ENCODE data around the gene BCL11A.
A peak's percentile ranks its signal among the peaks of the same experiment; 100 is the strongest.

BCL11A gene

GRCh38 chr2:60481257-60481656, 72.2 kb downstream of the BCL11A start:
- Histone ChIP-seq H3K9ac (ENCODE audit: low read depth in 1 of 2, low read length in 2 of 2) (no peak overlapping the region), H3K36me3 (ENCODE audit: control insufficient read depth in 1 of 2, insufficient read depth in 2 of 2, low read length in 2 of 2) (no peaks in the 10 kb centered on the region), H3K27me3 (ENCODE audit: control insufficient read depth in 1 of 2, insufficient read depth in 2 of 2, low read length in 2 of 2) (no peaks in the 10 kb centered on the region), H3K4me3 (ENCODE audit: low read depth in 1 of 2, low read length in 2 of 2) (no peak overlapping the region), H3K9me3 (ENCODE audit: control insufficient read depth in 1 of 2, low read length in 2 of 2) (no peaks in the 10 kb centered on the region), H3K4me1 (ENCODE audit: control insufficient read depth in 1 of 2, insufficient read depth in 2 of 2, low read length in 2 of 2) (peaks cover 46 to 55% of the 10 kb centered on the region in 2 donors), H3K27ac (ENCODE audit: low read depth, low read length) (no peak overlapping the region)

GRCh38 chr2:60480089-60480773, 73.2 kb downstream of the BCL11A start:
- Histone ChIP-seq H3K27me3 (ENCODE audit: control insufficient read depth in 1 of 2, insufficient read depth in 2 of 2, low read length in 2 of 2) (no peaks in the 10 kb centered on the region), H3K27ac (ENCODE audit: low read depth, low read length) (no peak overlapping the region)

DNA sequence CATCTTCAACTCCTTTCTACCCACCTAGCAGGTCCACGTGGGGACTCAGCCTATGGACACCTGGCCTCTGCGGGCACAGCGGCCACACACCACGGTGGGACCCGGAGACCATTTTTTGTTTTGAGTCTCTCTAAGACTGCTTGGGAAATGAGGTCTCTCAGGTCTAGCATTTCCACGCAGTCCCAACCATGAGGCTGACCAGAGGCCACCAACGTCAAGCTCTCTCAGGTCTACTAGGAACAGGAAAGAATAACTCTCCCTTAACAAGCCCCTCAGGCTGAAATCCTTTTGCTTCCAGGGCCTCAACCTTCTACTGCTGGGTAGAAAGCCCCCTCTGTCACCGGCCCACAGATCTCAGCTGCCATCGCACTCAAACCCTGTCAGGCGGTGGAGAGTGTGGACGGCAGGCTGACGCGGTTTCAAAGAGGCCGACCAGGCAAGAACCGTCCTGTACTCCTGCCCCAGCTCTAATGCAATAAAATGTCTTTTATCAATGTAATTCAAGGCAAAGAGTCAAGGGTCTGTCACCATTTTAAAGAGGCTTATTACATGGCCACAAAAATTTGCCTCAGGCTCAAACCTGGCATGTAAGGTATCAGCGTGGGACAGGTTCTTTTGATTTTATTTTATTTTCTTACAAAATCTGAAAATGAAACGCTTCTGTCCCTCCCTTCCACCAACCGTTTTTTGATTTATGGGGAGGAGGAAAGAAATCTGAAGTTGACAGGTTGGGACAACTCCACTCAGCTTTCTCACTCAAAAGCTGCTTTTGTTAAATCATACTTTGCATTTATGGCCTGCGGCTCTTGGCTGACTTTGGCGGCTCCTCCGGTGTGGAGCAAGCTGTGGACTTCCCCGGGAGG, 74.0 kb downstream of the BCL11A start:
- H3K9me3 ChIP-seq (ENCODE audit: control insufficient read depth in 1 of 2, low read length in 2 of 2) = no peaks in the 10 kb centered on the region
- H3K4me1 ChIP-seq (ENCODE audit: control insufficient read depth in 1 of 2, insufficient read depth in 2 of 2, low read length in 2 of 2) = peaks cover 50 to 61% of the 10 kb centered on the region in 2 donors
- no peaks in the 10 kb centered on the region for H3K36me3 ChIP-seq (ENCODE audit: control insufficient read depth in 1 of 2, insufficient read depth in 2 of 2, low read length in 2 of 2)
- no peak overlapping the region for H3K4me3 ChIP-seq (ENCODE audit: low read depth in 1 of 2, low read length in 2 of 2)
- no peak overlapping the region for H3K9ac ChIP-seq (ENCODE audit: low read depth in 1 of 2, low read length in 2 of 2)
- H3K27me3 ChIP-seq (ENCODE audit: control insufficient read depth in 1 of 2, insufficient read depth in 2 of 2, low read length in 2 of 2) = no peaks in the 10 kb centered on the region
- H3K27ac ChIP-seq (ENCODE audit: low read depth, low read length) = no peak overlapping the region

More at GRCh38 chr2:60480089-60480773, 73.2 kb downstream of the BCL11A start:
- Histone ChIP-seq H3K9me3 (ENCODE audit: control insufficient read depth in 1 of 2, low read length in 2 of 2) (no peaks in the 10 kb centered on the region), H3K9ac (ENCODE audit: low read depth in 1 of 2, low read length in 2 of 2) (no peak overlapping the region), H3K4me1 (ENCODE audit: control insufficient read depth in 1 of 2, insufficient read depth in 2 of 2, low read length in 2 of 2) (peaks cover 50 to 61% of the 10 kb centered on the region in 2 donors), H3K36me3 (ENCODE audit: control insufficient read depth in 1 of 2, insufficient read depth in 2 of 2, low read length in 2 of 2) (no peaks in the 10 kb centered on the region), H3K4me3 (ENCODE audit: low read depth in 1 of 2, low read length in 2 of 2) (peak overlapping the region in 1 of 2 donors; percentile 13)

DNA sequence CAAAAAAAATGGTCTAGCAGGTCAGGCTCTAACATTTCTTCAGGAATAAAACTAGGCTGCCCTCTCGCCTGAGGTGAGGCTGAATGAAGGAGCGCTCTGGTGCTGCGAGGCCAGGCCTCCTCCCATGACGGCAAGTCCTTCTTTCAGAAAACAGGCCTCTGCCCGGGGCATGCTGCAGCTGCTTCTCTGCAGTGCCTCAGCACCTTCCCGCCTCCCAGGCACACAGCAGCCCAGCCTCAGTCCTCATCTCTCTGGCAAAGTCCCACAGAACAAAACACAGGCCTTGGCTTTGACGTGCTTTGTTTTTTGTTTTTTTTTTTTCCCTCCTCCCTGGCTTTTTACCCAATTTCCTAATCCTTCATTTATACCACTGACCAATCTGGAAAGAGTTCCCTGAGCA, 74.8 kb downstream of the BCL11A start:
- Histone ChIP-seq H3K36me3 (ENCODE audit: control insufficient read depth in 1 of 2, insufficient read depth in 2 of 2, low read length in 2 of 2) (no peaks in the 10 kb centered on the region), H3K27me3 (ENCODE audit: control insufficient read depth in 1 of 2, insufficient read depth in 2 of 2, low read length in 2 of 2) (no peaks in the 10 kb centered on the region), H3K27ac (ENCODE audit: low read depth, low read length) (no peak overlapping the region), H3K4me3 (ENCODE audit: low read depth in 1 of 2, low read length in 2 of 2) (no peak overlapping the region), H3K4me1 (ENCODE audit: control insufficient read depth in 1 of 2, insufficient read depth in 2 of 2, low read length in 2 of 2) (peaks cover 50 to 61% of the 10 kb centered on the region in 2 donors), H3K9ac (ENCODE audit: low read depth in 1 of 2, low read length in 2 of 2) (no peak overlapping the region), H3K9me3 (ENCODE audit: control insufficient read depth in 1 of 2, low read length in 2 of 2) (no peaks in the 10 kb centered on the region)

- no peak overlapping the region for H3K27ac ChIP-seq (ENCODE audit: low read depth, low read length)
- H3K4me3 ChIP-seq (ENCODE audit: low read depth in 1 of 2, low read length in 2 of 2) = no peak overlapping the region
These were observed 77.1 kb downstream of the BCL11A start for GRCh38 chr2:60476206-60476954.

DNA sequence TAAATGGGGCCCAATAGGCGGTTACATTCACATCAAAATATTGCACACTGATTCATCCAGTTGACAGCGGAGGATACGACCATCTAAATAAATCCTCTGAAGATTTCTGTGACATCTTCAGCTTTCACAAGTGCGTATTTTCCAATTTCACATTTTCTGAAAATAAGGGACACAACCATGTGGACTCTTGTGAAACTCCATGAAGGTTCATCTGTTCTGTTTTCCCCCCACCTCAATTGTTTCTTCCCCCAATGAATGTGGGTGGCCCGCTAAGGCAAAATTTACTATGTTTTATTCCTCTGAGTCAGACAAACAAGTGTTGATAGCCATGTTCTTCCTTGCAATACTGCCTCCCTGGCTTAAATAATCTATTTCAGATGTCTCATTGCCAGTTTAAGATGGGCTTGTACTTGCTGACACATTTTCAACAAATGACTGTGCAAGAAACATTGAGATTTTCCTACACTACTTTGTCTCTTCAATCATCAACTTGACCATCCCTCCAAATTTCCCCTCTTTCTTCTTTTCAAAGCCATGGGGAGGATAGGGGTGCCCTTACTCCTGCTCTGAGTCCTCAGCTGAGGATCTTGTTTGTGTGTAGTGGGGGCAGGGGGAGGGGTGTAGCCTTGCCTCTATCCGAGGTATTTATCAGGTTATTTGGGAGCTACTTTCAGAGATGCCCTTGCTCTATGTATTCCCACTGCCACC, 78.2 kb downstream of the BCL11A start:
- no peak overlapping the region for H3K9ac ChIP-seq (ENCODE audit: low read depth in 1 of 2, low read length in 2 of 2)
- H3K27me3 ChIP-seq (ENCODE audit: control insufficient read depth in 1 of 2, insufficient read depth in 2 of 2, low read length in 2 of 2) = no peaks in the 10 kb centered on the region
- H3K36me3 ChIP-seq (ENCODE audit: control insufficient read depth in 1 of 2, insufficient read depth in 2 of 2, low read length in 2 of 2) = peaks cover 0 to 5% of the 10 kb centered on the region in 2 donors
- peaks cover 25 to 31% of the 10 kb centered on the region in 2 donors for H3K4me1 ChIP-seq (ENCODE audit: control insufficient read depth in 1 of 2, insufficient read depth in 2 of 2, low read length in 2 of 2)
- no peak overlapping the region for H3K4me3 ChIP-seq (ENCODE audit: low read depth in 1 of 2, low read length in 2 of 2)
- no peak overlapping the region for H3K27ac ChIP-seq (ENCODE audit: low read depth, low read length)
- no peaks in the 10 kb centered on the region for H3K9me3 ChIP-seq (ENCODE audit: control insufficient read depth in 1 of 2, low read length in 2 of 2)

More at GRCh38 chr2:60476206-60476954, 77.1 kb downstream of the BCL11A start:
- Histone ChIP-seq H3K36me3 (ENCODE audit: control insufficient read depth in 1 of 2, insufficient read depth in 2 of 2, low read length in 2 of 2) (peaks cover 0 to 5% of the 10 kb centered on the region in 2 donors), H3K4me1 (ENCODE audit: control insufficient read depth in 1 of 2, insufficient read depth in 2 of 2, low read length in 2 of 2) (peaks cover 36 to 42% of the 10 kb centered on the region in 2 donors), H3K27me3 (ENCODE audit: control insufficient read depth in 1 of 2, insufficient read depth in 2 of 2, low read length in 2 of 2) (no peaks in the 10 kb centered on the region), H3K9ac (ENCODE audit: low read depth in 1 of 2, low read length in 2 of 2) (no peak overlapping the region), H3K9me3 (ENCODE audit: control insufficient read depth in 1 of 2, low read length in 2 of 2) (no peaks in the 10 kb centered on the region)

DNA sequence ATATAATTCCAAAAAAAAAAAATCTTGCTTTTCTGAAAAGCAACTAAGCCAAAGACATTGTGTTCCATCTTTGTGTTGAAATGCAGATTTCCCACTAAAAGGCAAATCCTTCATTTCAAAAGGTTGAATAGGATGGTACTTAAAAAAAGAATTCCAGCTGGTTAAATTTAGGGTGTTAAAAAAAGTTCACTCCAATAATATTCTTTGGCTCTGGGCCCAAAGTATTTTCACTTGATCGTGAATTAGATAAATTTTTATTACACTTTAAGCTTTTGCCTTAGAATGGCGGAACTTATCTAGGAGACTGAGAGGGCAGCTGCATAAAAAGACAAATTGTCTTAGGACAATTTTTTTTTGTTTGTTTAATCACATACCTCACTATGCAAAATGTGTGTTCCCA, 79.2 kb downstream of the BCL11A start:
- Histone ChIP-seq H3K9me3 (ENCODE audit: control insufficient read depth in 1 of 2, low read length in 2 of 2) (no peaks in the 10 kb centered on the region), H3K4me3 (ENCODE audit: low read depth in 1 of 2, low read length in 2 of 2) (no peak overlapping the region), H3K36me3 (ENCODE audit: control insufficient read depth in 1 of 2, insufficient read depth in 2 of 2, low read length in 2 of 2) (peaks cover 0 to 14% of the 10 kb centered on the region in 2 donors), H3K4me1 (ENCODE audit: control insufficient read depth in 1 of 2, insufficient read depth in 2 of 2, low read length in 2 of 2) (peaks cover 19 to 22% of the 10 kb centered on the region in 2 donors), H3K27ac (ENCODE audit: low read depth, low read length) (no peak overlapping the region), H3K27me3 (ENCODE audit: control insufficient read depth in 1 of 2, insufficient read depth in 2 of 2, low read length in 2 of 2) (no peaks in the 10 kb centered on the region), H3K9ac (ENCODE audit: low read depth in 1 of 2, low read length in 2 of 2) (no peak overlapping the region)

GRCh38 chr2:60473546-60473945, 79.9 kb downstream of the BCL11A start:
- H3K9me3 ChIP-seq (ENCODE audit: control insufficient read depth in 1 of 2, low read length in 2 of 2) = no peaks in the 10 kb centered on the region
- H3K36me3 ChIP-seq (ENCODE audit: control insufficient read depth in 1 of 2, insufficient read depth in 2 of 2, low read length in 2 of 2) = peaks cover 0 to 15% of the 10 kb centered on the region in 2 donors
- no peak overlapping the region for H3K27ac ChIP-seq (ENCODE audit: low read depth, low read length)
- H3K27me3 ChIP-seq (ENCODE audit: control insufficient read depth in 1 of 2, insufficient read depth in 2 of 2, low read length in 2 of 2) = no peaks in the 10 kb centered on the region
- peaks cover 15 to 16% of the 10 kb centered on the region in 2 donors for H3K4me1 ChIP-seq (ENCODE audit: control insufficient read depth in 1 of 2, insufficient read depth in 2 of 2, low read length in 2 of 2)
- no peak overlapping the region for H3K4me3 ChIP-seq (ENCODE audit: low read depth in 1 of 2, low read length in 2 of 2)
- no peak overlapping the region for H3K9ac ChIP-seq (ENCODE audit: low read depth in 1 of 2, low read length in 2 of 2)

GRCh38 chr2:60472663-60473289, 80.7 kb downstream of the BCL11A start:
- no peaks in the 10 kb centered on the region for H3K9me3 ChIP-seq (ENCODE audit: control insufficient read depth in 1 of 2, low read length in 2 of 2)
- H3K27ac ChIP-seq (ENCODE audit: low read depth, low read length) = no peak overlapping the region
- H3K36me3 ChIP-seq (ENCODE audit: control insufficient read depth in 1 of 2, insufficient read depth in 2 of 2, low read length in 2 of 2) = peaks cover 0 to 17% of the 10 kb centered on the region in 2 donors
- H3K4me3 ChIP-seq (ENCODE audit: low read depth in 1 of 2, low read length in 2 of 2) = no peak overlapping the region
- H3K9ac ChIP-seq (ENCODE audit: low read depth in 1 of 2, low read length in 2 of 2) = no peak overlapping the region
- peaks cover 15 to 16% of the 10 kb centered on the region in 2 donors for H3K4me1 ChIP-seq (ENCODE audit: control insufficient read depth in 1 of 2, insufficient read depth in 2 of 2, low read length in 2 of 2)
- no peaks in the 10 kb centered on the region for H3K27me3 ChIP-seq (ENCODE audit: control insufficient read depth in 1 of 2, insufficient read depth in 2 of 2, low read length in 2 of 2)

Measured in duodenal mucosa (tissue), 2 donors.